Activated T-helper 1 cell treated with anti-CD3 and anti-CD28 coated beads, Interleukin-12 subunit alpha, Interleukin-12 subunit beta, Interleukin-2, Interleukin-4 antibody, amounts not matched to agents 30 ng/mL and 10 ng/mL and 1 ng/mL, durations not matched to agents 14 hours and 24 hours and 36 hours (primary cell): ENCODE data around the gene CBX8. TPM values are rescaled to one million over a fixed set of nuclear protein-coding genes. Genes with fewer than 3 reads are reported as not detected.

Experiments
- DNase-seq: peaks from one replicate; pipeline ENCODE4 v3.0.0; 2021; ENCODE audit warnings: low spot score
- H3K27ac Mint-ChIP-seq: one replicate; pipeline ENCODE4 v1.8.0; 2021; ENCODE audit warnings: mild to moderate bottlenecking, mixed read lengths
- H3K27me3 Mint-ChIP-seq: one replicate; pipeline ENCODE4 v1.8.0; 2022; ENCODE audit warnings: mild to moderate bottlenecking, moderate library complexity, mixed read lengths; ENCODE audit not compliant: insufficient read depth
- H3K36me3 Mint-ChIP-seq: one replicate; pipeline ENCODE4 v1.8.0; 2021; ENCODE audit warnings: low read depth, mixed read lengths
- H3K4me1 Mint-ChIP-seq: one replicate; pipeline ENCODE4 v1.8.0; 2021; ENCODE audit warnings: low read depth, mixed read lengths
- H3K4me3 Mint-ChIP-seq: one replicate; pipeline ENCODE4 v1.8.0; 2021; ENCODE audit warnings: mild to moderate bottlenecking, moderate library complexity, mixed read lengths
- H3K9me3 Mint-ChIP-seq: one replicate; pipeline ENCODE4 v1.8.0; 2021; ENCODE audit warnings: mixed read lengths
- intact Hi-C: fragments of 100-400 bp; cut with micrococcal nuclease; formaldehyde crosslinking; loops from one replicate; pipeline ENCODE4 v1.15.1; 2024
- total RNA-seq: library from RNA; stranded (reverse); gene quantifications from 2 replicates; pipeline ENCODE4 v1.2.3, GENCODE V29; 2022

CBX8 gene
- total RNA-seq, 1 donor from 2014 or later = 6.2 TPM

DNA sequence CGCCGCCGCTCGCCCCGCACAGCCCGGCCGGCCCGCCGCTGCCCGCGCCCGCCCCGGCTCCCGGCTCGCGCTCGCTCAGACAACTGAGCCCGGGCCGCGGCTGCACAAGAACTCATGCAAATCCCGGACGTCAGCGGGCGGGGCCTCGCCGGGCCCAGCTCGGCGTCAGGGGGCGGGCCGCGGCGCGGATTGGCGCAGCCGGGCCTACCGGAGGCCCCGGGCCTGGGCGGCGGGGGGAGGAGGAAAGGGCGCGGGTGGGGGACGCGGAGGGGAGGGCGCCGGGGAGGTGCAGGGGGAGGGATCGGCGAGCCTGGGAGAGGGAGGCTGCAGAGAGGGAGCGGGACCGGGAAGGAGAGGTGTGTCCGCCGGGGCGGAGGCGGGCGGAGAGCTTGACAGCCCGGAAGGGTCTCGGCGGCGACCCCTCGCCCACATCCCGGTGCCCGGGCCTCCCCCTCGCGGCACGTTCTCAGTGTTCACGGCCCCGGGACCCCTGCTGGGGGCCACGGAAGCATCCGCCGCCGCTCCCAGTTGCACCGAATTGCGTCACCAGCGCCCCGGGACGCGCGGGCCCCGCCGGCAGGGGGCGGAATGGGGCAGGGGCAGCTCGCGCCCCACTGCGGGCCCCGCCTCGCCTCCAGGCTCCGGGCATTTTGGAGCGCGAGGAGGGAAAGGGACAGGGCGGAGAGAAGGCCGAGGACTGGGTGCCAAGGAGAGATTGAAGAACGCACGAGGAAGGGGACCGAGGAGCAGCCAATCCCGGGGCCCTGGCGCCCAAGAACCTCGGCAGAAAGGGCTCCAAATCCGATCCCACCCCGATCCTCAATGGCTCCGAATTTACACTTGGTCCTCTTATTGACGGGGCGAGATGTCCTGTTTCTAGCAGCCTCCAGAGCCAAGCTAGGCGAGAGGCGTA is 42.7 kb upstream of the CBX8 start, which contains the start of gene CBX4:
TSS of gene CBX4 (minus strand) at position 85 of the 913 bp plus-strand sequence. CDS start 189 bp downstream, outside the sequence.
- Mint-ChIP-seq H3K27me3 (peaks cover 27% of the 10 kb centered on the region), H3K9me3 (no peaks in the 10 kb centered on the region), H3K4me3 (peak within 1 kb of the TSS; percentile 94), H3K27ac (peak within 1 kb of the TSS; percentile 94), H3K36me3 (peaks cover 15% of the 10 kb centered on the region), H3K4me1 (peaks cover 19% of the 10 kb centered on the region)
- peak; percentile 84 for DNase-seq
- intact Hi-C loops = loop anchor here (1.0 to 10.0 kb wide), 6 partner anchors 35 to 1555 kb away; partner anchors contain the start of genes BAHCC1 and CBX8

DNA sequence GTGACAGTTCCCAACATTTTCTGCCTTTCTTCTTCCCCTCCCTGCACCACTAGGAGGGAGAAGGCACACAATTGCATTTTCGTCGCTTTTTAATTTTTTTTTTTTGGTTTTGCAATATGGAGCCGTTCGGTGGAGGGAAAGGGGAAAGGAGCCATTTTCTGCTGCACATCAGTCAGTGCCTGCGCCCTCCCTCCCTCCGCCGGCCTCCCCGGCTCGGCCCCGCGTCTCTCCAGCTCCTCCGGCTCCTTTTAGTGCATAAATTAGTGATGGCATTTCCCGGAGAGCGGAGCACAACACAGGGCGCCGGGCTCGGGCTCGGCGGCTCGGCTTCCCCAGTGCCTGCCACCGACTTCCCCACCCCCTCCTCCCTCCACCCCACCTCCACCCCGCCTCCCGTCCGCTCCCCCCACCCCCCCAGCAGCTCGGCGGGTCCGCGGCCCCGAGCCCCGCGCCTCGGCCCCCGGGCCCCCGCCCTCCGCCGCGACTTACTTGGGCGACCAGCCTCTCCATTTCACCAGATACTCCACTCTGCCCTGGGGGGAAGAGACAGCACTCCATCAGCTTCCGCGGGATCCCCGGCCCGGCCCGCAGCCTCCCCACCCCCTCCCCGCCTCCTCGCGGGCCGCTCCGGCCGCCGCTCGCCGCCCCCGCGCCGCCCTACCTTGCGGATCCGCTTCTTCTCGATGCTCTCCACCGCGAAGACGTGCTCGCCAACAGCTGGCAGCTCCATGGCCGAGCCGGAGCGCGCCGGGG is 41.8 kb upstream of the CBX8 start:
- peaks cover 19% of the 10 kb centered on the region for H3K4me1 Mint-ChIP-seq
- DNase-seq = peak; percentile 51
- intact Hi-C loops = loop anchor here (1.0 to 2.0 kb wide), 5 partner anchors 28 to 158 kb away; partner anchors contain the start of gene CBX8

DNA sequence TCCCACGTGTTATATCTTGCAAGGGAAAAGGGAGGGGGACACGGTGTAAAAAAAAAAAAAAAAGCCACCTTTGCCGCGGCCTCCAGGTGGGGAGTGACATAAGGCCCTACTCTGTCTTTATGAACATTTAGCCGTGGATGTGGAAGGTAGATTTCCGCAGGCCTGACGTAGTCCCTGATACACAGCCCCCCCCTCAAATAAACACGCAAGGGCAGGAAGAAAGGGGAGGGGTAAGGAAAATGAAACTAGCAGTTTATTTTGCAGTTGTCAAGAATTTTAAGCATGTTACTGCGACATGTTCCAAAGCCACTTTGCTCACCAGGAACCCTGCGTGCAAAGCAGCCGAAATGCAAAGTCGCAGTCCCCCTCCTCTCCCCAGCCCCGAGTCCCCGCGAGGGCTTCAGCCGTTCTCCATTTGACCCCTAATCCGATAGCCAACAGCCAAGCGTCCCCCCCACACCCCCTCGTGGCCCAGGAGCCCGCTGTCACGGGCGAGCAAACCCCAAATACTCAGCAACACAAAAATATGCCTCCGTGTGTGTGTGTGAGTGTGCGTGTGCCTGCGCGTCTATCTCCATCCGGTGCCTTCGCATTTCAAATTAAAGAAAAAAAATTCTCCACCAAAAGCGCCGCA is 41.1 kb upstream of the CBX8 start:
- peaks cover 23% of the 10 kb centered on the region for H3K27me3 Mint-ChIP-seq
- intact Hi-C loops = loop anchor here (1.0 to 2.0 kb wide), 3 partner anchors 28 to 159 kb away; no protein-coding TSS in a partner anchor
- no peak for DNase-seq
- H3K4me3 Mint-ChIP-seq = peak overlapping the region; percentile 94
- H3K9me3 Mint-ChIP-seq = no peaks in the 10 kb centered on the region
- H3K27ac Mint-ChIP-seq = peak overlapping the region; percentile 94
- peaks cover 19% of the 10 kb centered on the region for H3K4me1 Mint-ChIP-seq
- peaks cover 20% of the 10 kb centered on the region for H3K36me3 Mint-ChIP-seq

More for the DNA sequence above, 41.8 kb upstream of the CBX8 start:
- H3K4me3 Mint-ChIP-seq = peak overlapping the region; percentile 94
- H3K9me3 Mint-ChIP-seq = no peaks in the 10 kb centered on the region
- peaks cover 26% of the 10 kb centered on the region for H3K27me3 Mint-ChIP-seq
- H3K27ac Mint-ChIP-seq = peak overlapping the region; percentile 94
- peaks cover 18% of the 10 kb centered on the region for H3K36me3 Mint-ChIP-seq

DNA sequence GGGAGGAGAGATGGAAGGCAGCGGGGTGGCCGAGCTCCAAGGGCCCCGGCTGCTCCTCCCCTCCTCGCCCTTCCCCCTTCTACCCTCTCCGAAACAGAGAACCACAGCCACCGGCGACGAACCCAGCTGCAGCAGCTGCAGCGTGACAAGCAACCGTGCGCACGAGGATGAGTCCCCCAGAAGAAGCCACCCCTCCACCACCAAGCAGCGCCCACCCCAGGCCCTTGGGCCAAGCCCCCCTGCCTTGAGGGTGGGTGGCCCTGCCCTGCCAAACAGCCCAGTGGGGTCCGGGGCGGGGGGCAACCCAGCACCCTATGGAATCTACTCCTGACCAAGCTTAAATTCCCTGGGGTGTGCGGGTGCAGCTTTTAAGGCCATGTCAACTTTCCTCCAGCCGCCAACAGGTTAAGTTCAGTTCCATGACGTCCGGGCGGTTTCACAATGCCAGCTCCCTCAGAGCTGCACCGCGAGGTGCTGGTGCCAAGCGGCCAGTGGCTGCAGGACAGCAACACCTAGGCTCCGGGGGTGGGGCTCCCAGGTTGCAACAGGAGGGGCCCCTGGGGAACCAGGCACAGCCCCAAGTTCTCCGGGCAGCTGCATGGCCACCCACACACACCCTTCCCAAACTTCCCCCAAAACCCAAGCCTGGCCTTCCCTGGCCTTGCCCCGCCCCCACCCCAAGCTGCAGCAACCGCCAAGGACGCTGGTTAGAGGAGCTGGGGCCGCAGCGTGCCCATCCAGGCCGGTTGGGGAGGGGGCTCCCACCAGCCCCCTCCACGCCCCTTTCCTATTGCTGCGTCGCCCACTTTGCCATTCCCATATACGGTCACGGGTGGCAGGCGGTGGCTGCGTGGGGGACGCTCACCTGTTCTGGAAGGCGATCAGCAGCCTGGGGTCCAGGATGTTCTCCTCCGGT is 40.4 kb upstream of the CBX8 start:
- H3K36me3 Mint-ChIP-seq = peaks cover 22% of the 10 kb centered on the region
- intact Hi-C loops = no loop called here
- peaks cover 16% of the 10 kb centered on the region for H3K27me3 Mint-ChIP-seq
- DNase-seq = peak; percentile 33
- peak overlapping the region; percentile 94 for H3K4me3 Mint-ChIP-seq
- H3K4me1 Mint-ChIP-seq = peaks cover 12% of the 10 kb centered on the region
- H3K9me3 Mint-ChIP-seq = no peaks in the 10 kb centered on the region
- peak overlapping the region; percentile 94 for H3K27ac Mint-ChIP-seq

DNA sequence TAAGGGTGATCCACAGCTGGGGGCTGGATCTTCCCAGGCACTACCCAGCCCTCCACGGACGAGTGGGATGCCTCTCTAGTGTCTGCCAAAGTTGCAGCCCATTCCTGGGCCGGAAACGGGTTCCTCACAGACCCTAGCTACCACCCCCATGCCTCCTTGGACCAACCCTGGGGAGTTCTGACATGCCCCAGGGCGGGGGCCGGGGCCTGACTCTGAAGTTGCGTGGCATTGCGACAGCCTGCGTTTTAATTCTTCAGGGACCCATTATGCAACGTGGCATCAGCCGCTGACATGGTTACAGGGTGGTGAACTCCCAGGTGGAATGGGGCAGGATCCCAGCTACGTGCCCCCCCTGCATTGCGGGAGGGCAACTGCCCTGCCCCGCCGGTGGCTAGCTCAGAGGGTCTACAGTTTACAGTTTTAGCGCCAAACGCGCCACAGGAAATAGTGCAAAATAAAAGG is 39.7 kb upstream of the CBX8 start:
- Mint-ChIP-seq H3K27ac (peak overlapping the region; percentile 68), H3K27me3 (peaks cover 13% of the 10 kb centered on the region), H3K9me3 (no peaks in the 10 kb centered on the region), H3K4me3 (peak overlapping the region; percentile 94), H3K4me1 (peaks cover 9% of the 10 kb centered on the region), H3K36me3 (peaks cover 22% of the 10 kb centered on the region)
- DNase-seq = no peak
- intact Hi-C loops = no loop called here

DNA sequence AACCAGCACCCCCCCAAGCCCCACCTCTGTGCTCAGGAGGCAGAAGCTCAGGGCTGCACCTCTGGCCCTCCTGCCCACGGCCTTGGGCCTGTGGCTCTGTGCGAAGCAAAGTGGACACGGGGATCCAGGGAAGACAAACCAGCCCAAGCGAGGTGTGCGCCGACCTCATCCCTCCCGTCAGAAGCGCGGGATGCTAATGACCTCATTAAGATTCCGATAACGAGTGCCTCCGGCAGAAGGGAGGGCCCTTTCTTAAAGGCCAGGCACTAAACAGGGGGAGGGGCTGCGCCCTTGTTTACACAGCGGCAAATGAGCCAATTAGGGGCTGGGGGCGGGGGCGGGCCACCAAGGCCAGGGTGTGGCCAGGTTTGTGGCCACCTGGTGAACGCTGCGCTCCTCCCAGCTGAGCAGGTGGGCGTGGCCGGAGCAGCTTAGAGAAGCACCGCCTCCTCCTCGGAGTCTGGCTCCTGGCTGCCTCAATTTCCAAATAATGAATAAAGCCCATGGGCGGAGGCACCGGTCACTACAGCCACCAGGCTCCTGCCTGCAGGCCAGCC is 39.2 kb upstream of the CBX8 start:
- Mint-ChIP-seq H3K27ac (no peak overlapping the region), H3K36me3 (peaks cover 22% of the 10 kb centered on the region), H3K9me3 (no peaks in the 10 kb centered on the region), H3K4me1 (peaks cover 9% of the 10 kb centered on the region), H3K4me3 (no peak overlapping the region), H3K27me3 (peaks cover 10% of the 10 kb centered on the region)
- intact Hi-C loops = no loop called here
- DNase-seq = no peak

DNA sequence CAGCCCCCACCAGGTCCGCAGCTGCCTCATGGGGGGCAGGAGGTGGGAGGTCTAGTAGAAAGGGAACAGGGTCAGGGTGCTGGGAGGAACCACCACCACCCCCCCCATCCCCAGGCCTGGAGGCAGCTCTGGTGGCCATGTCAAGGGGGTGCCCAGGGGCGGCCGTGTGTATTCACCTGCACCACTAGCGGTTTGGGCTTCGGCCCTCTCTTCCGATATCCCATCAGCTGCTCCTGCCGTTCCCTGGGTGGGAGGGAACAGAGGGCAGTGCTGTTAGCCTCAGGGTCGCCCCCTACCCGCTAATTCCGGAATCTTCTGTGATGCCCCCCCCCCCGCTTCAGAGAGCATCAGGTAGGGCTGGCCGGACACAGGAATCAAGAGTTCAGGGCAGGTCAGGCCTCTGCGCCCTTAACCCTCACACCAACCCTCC is 38.6 kb upstream of the CBX8 start:
- intact Hi-C loops = no loop called here
- no peaks in the 10 kb centered on the region for H3K9me3 Mint-ChIP-seq
- no peak overlapping the region for H3K4me3 Mint-ChIP-seq
- DNase-seq = no peak
- H3K27ac Mint-ChIP-seq = no peak overlapping the region
- peaks cover 6% of the 10 kb centered on the region for H3K27me3 Mint-ChIP-seq
- H3K36me3 Mint-ChIP-seq = peaks cover 22% of the 10 kb centered on the region
- H3K4me1 Mint-ChIP-seq = peaks cover 9% of the 10 kb centered on the region

DNA sequence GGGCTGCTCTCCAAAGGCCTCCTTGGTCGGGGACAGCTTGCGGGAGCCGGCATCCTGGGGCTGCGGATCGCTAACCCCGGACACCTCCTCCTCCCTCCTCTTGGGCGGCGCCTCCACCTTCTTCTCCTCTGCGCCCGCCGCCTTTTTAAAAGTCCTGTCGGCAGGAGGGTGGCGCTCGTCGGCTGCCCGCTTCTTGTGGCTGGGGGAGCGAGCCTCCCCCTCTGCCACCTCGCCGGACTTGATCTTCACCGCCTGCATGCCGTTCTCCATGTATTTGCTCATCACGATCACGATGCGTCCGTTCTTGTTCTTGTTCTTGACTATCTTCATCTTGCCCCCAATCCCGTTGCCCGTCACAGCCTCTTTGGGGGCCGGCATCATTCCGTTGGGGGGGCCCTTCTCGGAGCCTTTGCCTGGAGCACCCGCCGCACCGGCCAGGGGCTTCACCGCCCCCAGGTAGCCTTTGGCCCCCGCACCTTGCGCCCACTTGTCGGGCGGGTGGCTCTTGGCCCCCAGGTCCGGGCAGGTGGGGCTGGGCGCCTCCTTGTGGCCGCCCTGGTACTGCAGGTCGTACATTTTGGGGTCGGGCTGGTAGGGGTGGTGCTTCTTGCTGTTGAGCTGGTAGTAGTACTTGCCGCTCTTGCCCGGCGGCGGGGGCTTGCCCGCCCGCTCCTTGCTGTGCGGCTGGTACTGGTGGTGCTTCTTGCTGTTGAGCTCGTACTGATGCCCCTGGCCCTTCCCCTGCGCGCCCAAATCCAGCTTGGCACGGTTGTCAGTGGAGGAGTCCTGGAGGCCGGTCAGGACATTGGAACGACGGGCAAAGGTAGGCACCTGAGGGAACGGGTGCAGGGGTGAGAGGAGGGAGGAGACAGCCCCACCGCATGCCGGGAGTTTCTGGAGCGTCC is 37.9 kb upstream of the CBX8 start:
- Mint-ChIP-seq H3K36me3 (peaks cover 22% of the 10 kb centered on the region), H3K27ac (no peak overlapping the region), H3K4me3 (peak overlapping the region; percentile 15), H3K9me3 (no peaks in the 10 kb centered on the region), H3K27me3 (peaks cover 1% of the 10 kb centered on the region), H3K4me1 (peaks cover 9% of the 10 kb centered on the region)
- intact Hi-C loops = no loop called here
- DNase-seq = no peak

DNA sequence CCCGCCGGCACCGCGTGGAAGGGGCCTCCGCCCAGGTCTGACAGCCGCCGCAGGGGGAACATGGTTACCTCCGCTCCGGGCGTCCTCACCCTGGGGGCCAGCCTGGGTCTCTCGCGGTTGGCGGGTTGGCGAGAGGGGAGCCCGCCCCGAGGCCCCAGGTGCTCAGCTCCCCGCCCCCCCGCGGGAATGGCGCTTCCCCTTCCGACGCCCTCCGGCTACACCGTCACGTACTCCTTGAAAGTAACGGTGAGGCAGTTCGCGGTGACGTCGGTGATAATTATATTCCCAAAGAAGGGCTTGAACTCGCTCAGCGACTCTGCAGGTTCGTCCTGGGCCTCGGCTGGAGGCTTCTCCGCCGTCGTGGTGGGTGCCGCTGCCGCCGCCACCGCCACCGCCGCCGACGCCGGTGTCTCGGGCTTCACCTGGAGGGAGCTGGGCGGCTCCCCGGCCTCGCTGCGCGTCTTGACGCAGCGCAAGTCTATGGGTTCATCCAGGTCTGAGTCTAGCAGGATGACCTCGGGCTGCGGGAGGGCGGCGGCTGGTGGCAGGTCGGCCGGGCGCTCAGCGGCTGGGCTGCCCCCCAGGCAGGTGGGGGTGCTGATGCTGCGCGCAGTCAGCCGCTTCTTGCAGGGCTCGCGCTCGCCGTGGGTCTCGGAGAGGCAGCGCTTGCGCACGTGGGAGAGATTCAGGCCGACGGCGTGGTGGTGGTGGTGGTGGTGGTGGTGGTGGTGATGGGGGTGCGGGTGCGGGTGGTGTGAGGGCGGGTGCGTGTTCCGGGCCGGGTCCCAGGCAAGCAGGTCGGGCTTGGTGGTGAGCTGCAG is 37.1 kb upstream of the CBX8 start:
- Mint-ChIP-seq H3K27ac (no peak overlapping the region), H3K9me3 (no peaks in the 10 kb centered on the region), H3K4me1 (peaks cover 16% of the 10 kb centered on the region), H3K27me3 (peaks cover 3% of the 10 kb centered on the region), H3K36me3 (peaks cover 22% of the 10 kb centered on the region), H3K4me3 (no peak overlapping the region)
- DNase-seq = no peak
- intact Hi-C loops = no loop called here

DNA sequence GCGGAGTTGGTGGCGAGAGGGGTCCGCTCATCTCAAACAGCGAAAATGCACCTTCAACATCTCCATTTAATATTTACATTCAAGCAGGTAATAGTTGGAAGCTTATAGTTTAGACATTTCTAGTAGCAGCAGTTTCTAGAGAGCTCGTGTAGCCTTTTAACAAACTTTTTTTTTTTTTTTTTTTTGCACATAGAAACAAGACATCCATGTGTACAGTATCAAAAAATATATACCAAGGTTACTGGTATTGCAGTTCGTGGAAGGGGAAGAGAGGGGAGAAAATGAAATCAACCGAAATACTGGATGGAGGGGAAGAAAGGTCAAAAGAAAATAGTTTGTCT is 36.2 kb upstream of the CBX8 start:
- no peak for DNase-seq
- intact Hi-C loops = no loop called here
- peak overlapping the region; percentile 43 for H3K27ac Mint-ChIP-seq

More for the DNA sequence above, 36.2 kb upstream of the CBX8 start:
- Mint-ChIP-seq H3K36me3 (peaks cover 18% of the 10 kb centered on the region), H3K4me3 (no peak overlapping the region), H3K9me3 (no peaks in the 10 kb centered on the region), H3K27me3 (peaks cover 5% of the 10 kb centered on the region), H3K4me1 (peaks cover 17% of the 10 kb centered on the region)
